Skeletal muscle satellite cell (primary cell): ENCODE results near the gene TRA2A.

Experiments
- H3K27me3 ChIP-seq: 2 replicates; pipeline ENCODE4 v1.7.0; 2013; ENCODE audit warnings: low read length; ENCODE audit not compliant: control insufficient read depth, insufficient read depth
- H3K36me3 ChIP-seq: 2 replicates; pipeline ENCODE4 v1.7.0; 2013; ENCODE audit warnings: mild to moderate bottlenecking, control low read depth, low read length; ENCODE audit not compliant: insufficient read depth
- H3K4me1 ChIP-seq: 2 replicates; pipeline ENCODE4 v1.7.0; 2013; ENCODE audit warnings: low read length; ENCODE audit not compliant: control insufficient read depth, insufficient read depth
- H3K4me2 ChIP-seq: 2 replicates; pipeline ENCODE4 v1.7.0; 2013; ENCODE audit warnings: mild to moderate bottlenecking, low read length
- H3K4me3 ChIP-seq: 2 replicates; pipeline ENCODE4 v1.7.0; 2013; ENCODE audit warnings: low read length
- H3K9ac ChIP-seq: 2 replicates; pipeline ENCODE4 v1.7.0; 2013; ENCODE audit warnings: mild to moderate bottlenecking, low read depth, low read length, moderate library complexity
- H3K9me3 ChIP-seq: replicated peaks from 2 replicates; pipeline ENCODE4 v1.7.0; 2013; ENCODE audit warnings: mild to moderate bottlenecking, control low read depth, low read length

Gene TRA2A

DNA sequence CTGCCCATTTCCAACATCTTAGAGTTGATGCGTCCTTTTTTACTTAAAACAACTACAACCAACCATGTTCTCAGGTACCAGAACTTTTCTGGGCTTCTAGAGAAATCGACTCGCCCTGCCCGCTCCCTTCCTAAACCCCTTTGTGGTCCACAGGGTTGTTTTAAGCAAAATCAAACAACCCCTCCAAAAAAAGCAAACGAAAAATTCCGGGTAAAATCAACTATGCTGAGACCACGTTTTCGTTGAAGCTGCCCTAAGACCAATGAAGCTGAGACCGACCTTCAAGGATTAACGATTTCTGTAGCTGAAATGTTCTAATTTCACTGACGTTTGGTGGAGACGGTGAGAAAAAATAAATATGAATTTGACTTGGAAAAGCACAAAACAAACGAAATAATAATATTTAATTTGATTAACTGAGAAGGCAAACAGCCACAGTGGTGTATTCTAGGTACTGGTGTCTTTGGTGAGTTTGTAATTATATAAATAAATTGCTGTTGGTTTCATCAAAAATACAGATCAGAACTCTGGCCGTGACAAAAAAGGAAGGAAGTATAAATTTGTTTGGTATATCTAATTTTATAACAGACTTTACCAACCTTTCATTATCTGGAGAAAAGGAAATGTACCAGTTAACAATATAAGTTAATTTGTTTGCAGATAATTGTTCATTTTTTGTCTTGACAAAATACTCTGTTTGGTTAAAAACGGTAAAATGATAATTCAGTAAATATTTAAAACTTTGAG lies 56.8 kb downstream of the TRA2A start:
- Histone ChIP-seq H3K4me2 (peak overlapping the region; percentile 98), H3K4me3 (peak overlapping the region; percentile 80), H3K27me3 (peaks cover 52% of the 10 kb centered on the region), H3K9ac (peak overlapping the region; percentile 45), H3K9me3 (no peaks in the 10 kb centered on the region), H3K4me1 (peaks cover 21% of the 10 kb centered on the region), H3K36me3 (no peaks in the 10 kb centered on the region)

DNA sequence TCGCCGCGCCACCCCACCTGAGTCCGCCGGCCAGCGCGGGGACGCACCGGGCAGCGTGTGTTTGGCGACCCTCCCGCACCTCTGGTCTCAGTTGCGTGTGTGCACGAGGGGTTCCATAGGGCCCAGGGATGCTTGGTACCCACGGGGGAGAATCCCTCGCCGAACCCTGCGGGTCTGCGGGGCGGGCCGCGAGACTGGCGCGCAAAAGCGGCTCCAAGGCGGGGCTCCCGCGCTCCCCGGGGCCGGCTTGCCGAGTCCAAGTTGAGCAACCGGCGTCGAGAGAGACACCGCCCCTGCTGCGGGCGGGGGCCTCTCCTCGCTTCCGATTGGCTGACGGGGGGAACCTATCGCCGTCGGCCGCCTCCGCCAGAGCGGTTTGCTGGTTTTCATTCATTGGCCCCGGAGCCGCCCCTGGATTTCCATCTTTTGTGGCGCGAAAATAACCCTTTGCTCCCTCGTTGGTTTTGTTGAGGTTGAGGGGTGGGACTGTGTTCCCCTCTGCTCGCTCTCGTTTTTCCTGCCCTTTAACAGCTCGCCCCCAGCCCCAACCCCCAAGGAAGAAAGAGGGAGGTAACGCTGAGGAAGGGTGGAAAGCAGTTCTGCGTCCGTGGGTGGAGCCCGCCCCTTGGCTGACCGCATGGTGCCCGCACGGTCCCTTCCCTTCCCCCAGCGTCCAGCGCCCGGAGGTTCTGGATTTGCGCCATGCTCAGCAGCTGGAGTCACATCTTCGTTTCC lies 57.5 kb downstream of the TRA2A start:
- Histone ChIP-seq H3K4me2 (peak overlapping the region; percentile 98), H3K36me3 (no peaks in the 10 kb centered on the region), H3K9ac (peak overlapping the region; percentile 81), H3K27me3 (peaks cover 49% of the 10 kb centered on the region), H3K4me3 (peak overlapping the region; percentile 80), H3K4me1 (peaks cover 21% of the 10 kb centered on the region), H3K9me3 (no peaks in the 10 kb centered on the region)

DNA sequence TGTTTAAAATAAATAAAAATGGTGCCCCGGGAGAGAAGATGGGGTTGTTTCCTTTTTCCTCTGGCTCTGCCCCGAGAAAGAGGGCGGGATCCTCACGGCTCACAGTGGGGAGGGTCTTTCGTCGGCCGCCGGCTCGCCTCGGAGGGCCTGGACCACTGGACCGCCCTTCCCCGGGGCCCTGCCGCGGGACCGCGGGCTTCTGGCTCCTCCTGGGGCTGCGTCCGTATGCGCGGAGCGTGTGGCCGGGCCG lies 58.0 kb downstream of the TRA2A start:
- Histone ChIP-seq H3K36me3 (no peaks in the 10 kb centered on the region), H3K9me3 (no peaks in the 10 kb centered on the region), H3K4me1 (peaks cover 21% of the 10 kb centered on the region), H3K9ac (peak overlapping the region; percentile 81), H3K4me2 (peak overlapping the region; percentile 98), H3K4me3 (peak overlapping the region; percentile 80), H3K27me3 (peaks cover 44% of the 10 kb centered on the region)

DNA sequence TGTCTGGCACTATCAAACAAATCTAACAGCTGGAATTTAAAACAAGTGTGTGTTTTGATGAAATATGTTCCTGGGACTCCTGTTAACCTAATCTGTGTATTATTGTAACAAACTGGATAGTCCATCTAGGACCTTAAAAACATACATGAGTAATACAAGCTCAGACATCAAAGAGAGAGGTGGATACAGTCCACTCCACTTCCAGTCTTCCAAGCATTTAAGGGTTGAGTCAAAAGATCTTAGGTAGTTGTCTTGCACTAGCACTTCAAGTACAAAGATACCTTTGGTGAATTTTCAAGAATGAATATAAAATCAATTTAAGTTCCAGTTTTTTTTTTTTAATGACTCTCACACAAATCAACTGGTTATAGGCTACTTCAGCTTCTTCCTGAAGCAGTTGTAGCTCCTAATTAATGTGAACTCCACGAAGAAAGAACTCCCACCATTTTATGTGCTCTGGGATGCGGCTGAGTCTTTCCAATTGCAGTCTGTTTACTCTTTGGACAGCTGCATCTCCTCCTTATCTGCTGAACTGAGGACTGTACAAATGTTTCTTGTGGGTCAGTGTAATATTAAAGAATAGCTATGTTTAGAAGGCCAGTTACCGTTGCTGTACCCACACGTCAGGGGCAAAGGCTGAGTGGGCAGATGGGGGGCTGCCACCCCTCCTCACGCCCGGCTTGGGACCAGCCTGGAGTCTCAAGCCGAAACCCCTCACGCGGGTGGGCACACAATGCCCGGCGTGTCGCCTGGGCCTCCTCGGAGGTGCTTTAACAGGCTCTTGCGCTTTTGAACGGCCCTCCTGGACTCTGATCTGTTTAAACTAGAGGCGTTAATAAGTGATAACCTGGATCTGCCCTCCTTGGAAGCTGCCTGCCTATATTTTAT lies 58.6 kb downstream of the TRA2A start:
- Histone ChIP-seq H3K27me3 (peaks cover 38% of the 10 kb centered on the region), H3K9ac (peak overlapping the region; percentile 81), H3K4me3 (peak overlapping the region; percentile 80), H3K9me3 (no peaks in the 10 kb centered on the region), H3K4me2 (peak overlapping the region; percentile 98), H3K36me3 (no peaks in the 10 kb centered on the region), H3K4me1 (peaks cover 21% of the 10 kb centered on the region)

DNA sequence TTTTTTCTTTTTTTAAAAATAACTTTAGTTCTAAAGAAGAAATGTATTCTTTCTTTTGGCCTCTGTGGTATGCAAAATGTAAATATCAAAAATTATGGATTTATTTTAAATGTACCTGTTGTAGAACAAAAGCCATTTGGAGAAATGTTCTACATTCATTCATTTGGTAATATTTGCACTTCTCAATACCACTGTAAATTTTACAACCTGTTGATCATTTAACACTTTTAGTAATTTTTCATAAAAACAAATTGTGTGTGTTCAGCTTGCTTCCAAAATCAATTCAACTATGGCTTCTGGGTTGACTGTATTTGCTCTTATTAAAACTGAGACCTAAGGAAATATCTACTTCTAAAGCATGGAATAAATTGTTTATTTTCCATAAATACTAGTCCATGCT lies 59.2 kb downstream of the TRA2A start:
- peaks cover 32% of the 10 kb centered on the region for H3K27me3 ChIP-seq
- no peak overlapping the region for H3K4me3 ChIP-seq
- H3K9me3 ChIP-seq, result no peaks in the 10 kb centered on the region
- H3K9ac ChIP-seq, result no peak overlapping the region
- no peaks in the 10 kb centered on the region for H3K36me3 ChIP-seq
- no peak overlapping the region for H3K4me2 ChIP-seq
- peaks cover 26% of the 10 kb centered on the region for H3K4me1 ChIP-seq

DNA sequence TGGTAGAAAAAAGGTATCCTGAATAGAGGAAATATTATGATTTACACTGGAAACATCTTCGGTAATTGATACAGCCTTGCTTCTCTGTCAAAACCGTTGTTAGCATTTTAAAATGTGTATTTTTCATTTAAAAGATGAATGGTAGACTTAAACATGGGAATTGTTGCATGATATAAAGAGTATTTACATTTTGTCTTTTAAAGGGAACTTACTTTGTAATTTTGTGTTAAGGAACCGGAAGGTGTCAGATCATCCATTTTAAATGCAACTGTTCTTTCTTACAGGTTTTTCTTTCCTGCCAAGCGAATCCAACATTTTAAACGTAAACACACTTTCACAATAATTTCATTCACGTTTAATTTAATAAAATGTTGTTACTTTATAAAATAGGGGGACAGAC lies 59.7 kb downstream of the TRA2A start:
- H3K27me3 ChIP-seq, result peaks cover 27% of the 10 kb centered on the region
- no peak overlapping the region for H3K4me2 ChIP-seq
- no peaks in the 10 kb centered on the region for H3K36me3 ChIP-seq
- H3K4me1 ChIP-seq, result peaks cover 31% of the 10 kb centered on the region
- H3K9ac ChIP-seq, result no peak overlapping the region
- H3K4me3 ChIP-seq, result no peak overlapping the region
- no peaks in the 10 kb centered on the region for H3K9me3 ChIP-seq

DNA sequence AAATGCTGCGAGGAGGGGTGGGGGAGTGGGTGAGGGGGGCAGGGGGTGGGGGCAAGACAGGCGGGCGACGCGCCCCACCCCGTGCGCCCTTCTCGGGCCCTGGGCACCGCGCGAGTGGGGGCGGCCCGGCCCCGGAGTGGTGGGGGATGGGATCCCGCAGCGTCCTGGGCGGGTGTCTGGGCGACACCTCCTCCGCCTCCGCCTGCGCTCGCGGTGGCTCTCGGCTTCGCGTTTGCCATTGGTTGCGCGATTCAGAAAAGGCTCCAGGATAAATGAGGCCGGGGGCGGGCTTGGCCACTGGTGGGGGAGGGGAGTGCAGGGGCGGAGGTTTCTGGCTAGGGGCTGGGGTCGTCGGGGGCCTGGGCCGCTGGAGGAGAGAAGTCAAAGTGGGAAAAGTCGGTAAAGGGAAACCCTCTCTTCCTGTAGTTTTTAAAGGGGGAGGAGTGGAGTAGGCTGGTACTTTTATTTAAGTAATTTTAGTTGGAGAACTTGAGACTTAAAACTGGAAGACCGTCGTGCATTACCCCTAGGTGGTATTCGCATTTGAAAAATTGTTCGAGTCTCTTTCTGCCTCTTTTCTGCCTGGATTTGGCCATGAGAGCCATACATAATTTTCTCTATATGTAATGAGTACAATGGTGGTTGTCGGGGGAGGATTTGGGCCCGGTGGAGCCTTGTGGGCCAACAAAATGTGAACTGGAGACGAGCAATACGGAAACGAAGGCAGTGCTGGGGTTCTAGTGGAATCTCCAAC lies 60.5 kb downstream of the TRA2A start:
- H3K4me2 ChIP-seq, result peak overlapping the region; percentile 85
- H3K27me3 ChIP-seq, result peaks cover 19% of the 10 kb centered on the region
- H3K9me3 ChIP-seq, result no peaks in the 10 kb centered on the region
- no peaks in the 10 kb centered on the region for H3K36me3 ChIP-seq
- peak overlapping the region; percentile 72 for H3K4me3 ChIP-seq
- H3K4me1 ChIP-seq, result peaks cover 33% of the 10 kb centered on the region
- peak overlapping the region; percentile 92 for H3K9ac ChIP-seq

DNA sequence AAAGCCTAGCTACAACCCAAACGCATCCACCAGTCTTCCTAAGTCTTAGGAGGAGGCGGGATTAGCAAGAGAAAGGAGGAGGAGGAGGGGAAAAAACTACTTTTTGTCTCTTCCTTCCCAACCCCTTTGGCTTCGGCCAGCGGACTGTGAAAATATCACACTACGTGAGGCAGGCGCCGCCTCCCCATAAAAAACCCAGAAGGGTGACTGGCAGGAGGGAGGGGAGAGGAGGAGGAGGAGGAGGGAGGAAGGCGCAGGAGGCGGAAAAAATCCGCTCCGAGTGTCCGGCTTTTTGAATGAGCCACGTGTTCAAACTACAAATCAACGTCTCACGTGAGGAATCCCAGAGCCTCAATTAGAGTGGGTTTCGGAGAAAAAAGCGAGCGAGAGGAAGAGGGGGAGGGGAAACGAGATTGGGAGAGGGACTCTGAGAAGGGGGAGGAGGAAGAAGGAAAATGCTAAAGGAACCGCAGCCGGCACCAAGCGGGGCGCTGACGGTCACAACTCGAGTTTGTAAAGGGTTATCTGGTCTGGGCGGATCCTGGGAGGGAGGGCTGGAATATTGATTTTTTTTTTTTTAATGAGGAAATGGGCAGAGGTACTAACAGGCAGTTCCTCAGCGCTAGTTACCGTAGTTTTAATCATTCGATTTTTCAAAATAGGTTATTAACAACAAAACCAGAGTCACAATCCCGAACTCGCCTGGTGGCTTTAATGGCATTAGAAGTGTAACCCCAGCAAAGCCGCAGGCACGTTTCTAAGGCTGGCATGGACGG lies 61.3 kb downstream of the TRA2A start, which contains the start of gene IGF2BP3:
Gene IGF2BP3, minus strand, starts transcription at position 162 of the 776 bp plus-strand sequence. CDS start 381 bp downstream, outside the sequence.
- H3K4me2 ChIP-seq, result peak within 1 kb of the TSS; percentile 85
- H3K4me1 ChIP-seq, result peaks cover 36% of the 10 kb centered on the region
- H3K9me3 ChIP-seq, result no peaks in the 10 kb centered on the region
- H3K27me3 ChIP-seq, result peaks cover 12% of the 10 kb centered on the region
- no peaks in the 10 kb centered on the region for H3K36me3 ChIP-seq
- peak within 1 kb of the TSS; percentile 92 for H3K9ac ChIP-seq
- peak within 1 kb of the TSS; percentile 72 for H3K4me3 ChIP-seq

DNA sequence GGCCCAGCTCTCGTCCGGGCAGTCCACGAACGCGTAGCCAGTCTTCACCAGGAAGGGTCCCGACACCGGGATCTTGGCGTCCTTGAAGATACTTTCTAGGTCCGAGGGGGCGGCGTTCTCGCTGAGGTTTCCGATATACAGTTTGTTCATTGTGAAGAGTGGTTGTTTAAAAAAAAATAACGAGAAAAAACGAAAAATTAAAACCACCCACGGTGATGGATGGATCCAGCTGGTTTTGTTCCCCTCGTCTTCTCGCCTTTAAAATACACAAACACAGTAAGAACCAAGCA lies 61.9 kb downstream of the TRA2A start:
- no peaks in the 10 kb centered on the region for H3K9me3 ChIP-seq
- peaks cover 6% of the 10 kb centered on the region for H3K27me3 ChIP-seq
- peaks cover 43% of the 10 kb centered on the region for H3K4me1 ChIP-seq
- peak overlapping the region; percentile 72 for H3K4me3 ChIP-seq
- peak overlapping the region; percentile 92 for H3K9ac ChIP-seq
- no peaks in the 10 kb centered on the region for H3K36me3 ChIP-seq
- H3K4me2 ChIP-seq, result peak overlapping the region; percentile 85

DNA sequence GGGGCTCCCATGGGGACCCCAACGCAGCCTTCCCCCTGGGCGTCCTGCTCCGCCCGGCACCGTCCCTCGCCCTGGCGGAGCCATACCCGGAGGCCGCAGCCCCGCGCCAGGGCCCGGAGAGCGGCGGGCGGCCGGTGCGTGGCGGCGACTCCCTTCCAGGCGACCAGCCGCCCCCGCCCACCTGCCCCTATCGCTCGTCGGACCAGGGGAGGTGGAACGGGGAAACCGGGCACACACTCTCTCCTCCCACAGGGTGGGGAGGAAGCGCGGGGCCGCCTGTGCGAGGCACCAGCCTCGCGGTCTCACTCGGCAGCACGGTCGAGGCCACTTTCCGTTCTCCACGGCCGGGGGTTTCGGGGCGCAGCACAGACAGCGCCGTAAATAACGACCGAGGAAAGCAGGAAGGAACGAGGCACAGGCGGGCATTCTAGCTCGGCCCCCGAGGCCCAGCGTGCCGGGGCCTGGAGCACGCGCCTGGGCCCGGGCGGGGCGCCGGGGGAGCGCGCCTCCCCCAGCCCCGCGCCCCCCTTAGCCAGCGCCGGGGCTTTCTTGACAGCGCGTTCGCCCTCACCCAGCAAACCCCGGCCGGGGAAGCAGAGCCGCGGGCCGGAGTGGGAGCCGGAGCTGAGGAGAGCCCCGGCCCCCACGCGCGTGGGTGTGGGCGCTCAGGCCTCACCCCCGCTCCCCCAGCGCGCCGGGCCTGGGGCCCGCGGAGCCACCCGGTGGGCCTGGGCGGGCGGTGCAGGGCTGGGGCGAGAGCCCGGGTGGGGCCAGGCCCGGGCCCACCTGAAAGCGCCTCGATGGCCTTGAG lies 62.4 kb downstream of the TRA2A start:
- Histone ChIP-seq H3K4me1 (peaks cover 38% of the 10 kb centered on the region), H3K9ac (peak overlapping the region; percentile 92), H3K27me3 (peaks cover under 1% of the 10 kb centered on the region), H3K4me3 (peak overlapping the region; percentile 72), H3K36me3 (no peaks in the 10 kb centered on the region), H3K4me2 (peak overlapping the region; percentile 85), H3K9me3 (no peaks in the 10 kb centered on the region)
